Retinal pigment epithelial cell (primary cell): ENCODE data around the gene PCDHGB3.
"Not testable (repeated sequence)": the region's sequence is repeated elsewhere in the genome, so short reads cannot be mapped to it uniquely, and the experiment has no call there.

ENCODE experiments used
- DNase-seq: peaks from one replicate; pipeline ENCODE4 v3.0.0-alpha.2; 2010; ENCODE audit warnings: low read depth
- H3K4me3 ChIP-seq: 2 replicates; pipeline ENCODE4 v1.5.1; 2011; ENCODE audit warnings: mild to moderate bottlenecking, low read length, control low read depth, moderate library complexity
- CTCF ChIP-seq: conservative IDR thresholded peaks from 2 replicates; pipeline ENCODE4 v1.5.1; 2011; ENCODE audit warnings: low read depth, low read length, control low read depth, inconsistent platforms

The PCDHGB3 gene

GRCh38 chr5:141387557-141388311 is 17.7 kb downstream of the PCDHGB3 start, which contains the start of gene PCDHGB4:
TSS of gene PCDHGB4 (plus strand) at chr5:141387698. CDS start at chr5:141387885, 187 bp downstream.
- TF ChIP-seq CTCF, result peak; percentile 57
- DNase-seq, result not testable (repeated sequence)
- H3K4me3 ChIP-seq, result peak within 1 kb of the TSS; percentile 35

- H3K4me3 ChIP-seq, result no peak overlapping the region
- TF ChIP-seq CTCF, result no peak
- no peak for DNase-seq
These were observed 18.6 kb downstream of the PCDHGB3 start for GRCh38 chr5:141388661-141389060.

- DNase-seq, result no peak
- no peak for TF ChIP-seq CTCF
- no peak overlapping the region for H3K4me3 ChIP-seq
These were observed 19.4 kb downstream of the PCDHGB3 start for GRCh38 chr5:141389153-141390042.

GRCh38 chr5:141392429-141393198 is 22.6 kb downstream of the PCDHGB3 start, which contains the start of gene PCDHGA8:
TSS of gene PCDHGA8 (plus strand) at chr5:141392633. CDS start at chr5:141392814, 181 bp downstream.
- no peak for DNase-seq
- TF ChIP-seq CTCF, result peak; percentile 9
- H3K4me3 ChIP-seq, result no peak within 1 kb of the TSS

GRCh38 chr5:141393267-141393666 is 23.2 kb downstream of the PCDHGB3 start:
- DNase-seq, result no peak
- no peak overlapping the region for H3K4me3 ChIP-seq
- TF ChIP-seq CTCF, result no peak

GRCh38 chr5:141394401-141395187 is 24.6 kb downstream of the PCDHGB3 start:
- not testable (repeated sequence) for DNase-seq, H3K4me3 ChIP-seq
